Activated CD4-positive, CD25-positive, alpha-beta regulatory T cell treated with anti-CD3 and anti-CD28 coated beads, Interleukin-2, amount 50 U/mL, for 24 hours (primary cell): ENCODE data around the gene PTPRA.
A peak's percentile ranks its signal among the peaks of the same experiment; 100 is the strongest.

ENCODE experiments used
- ATAC-seq, 2 donors: fragments of 150-1000 bp; cut with Tn5 transposase; one replicate each; pipeline ENCODE4 v1.10.0; 2021; ENCODE audit warnings: mild to moderate bottlenecking in 1 of 2, moderate library complexity in 1 of 2

The PTPRA gene

GRCh38 chr20:2858591-2858990 is 14.7 kb upstream of the PTPRA start:
- no peak for ATAC-seq

DNA sequence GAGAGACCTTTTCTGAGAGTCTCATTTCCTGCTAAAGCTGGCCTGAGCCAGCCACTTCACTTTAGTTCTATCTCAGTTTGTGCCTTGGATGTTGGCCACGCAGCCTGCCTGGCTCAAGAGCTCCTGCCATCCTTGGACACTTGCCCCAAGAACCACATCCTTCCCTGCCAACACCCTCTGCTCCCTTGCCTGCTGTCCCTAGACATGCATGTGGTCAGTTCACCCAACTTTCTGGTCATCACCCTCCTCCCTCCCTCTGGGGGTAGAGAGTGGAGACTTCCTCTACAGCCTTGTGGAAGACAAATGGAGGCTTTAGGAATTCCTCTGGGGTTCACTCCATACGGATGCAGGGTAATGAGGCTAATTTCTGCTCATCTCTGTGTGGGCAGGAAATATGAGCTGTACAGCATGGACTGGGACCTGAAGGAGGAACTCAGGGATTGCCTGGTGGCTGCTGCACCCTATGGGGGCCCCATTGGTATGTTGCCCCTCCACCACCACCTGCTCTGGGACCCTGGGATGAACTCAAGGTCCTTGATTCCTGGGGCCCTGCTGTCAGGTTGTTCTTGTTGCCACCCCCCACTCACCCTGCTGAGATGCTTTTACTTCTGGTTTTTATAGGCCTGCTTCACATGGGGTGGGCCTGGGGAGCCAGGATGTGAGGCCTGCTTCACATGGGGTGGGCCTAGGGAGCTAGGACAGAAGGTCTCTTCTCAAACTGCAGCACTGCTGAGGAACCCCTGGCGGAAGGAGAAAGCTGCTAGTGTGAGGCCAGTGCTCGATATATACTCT is 13.8 kb upstream of the PTPRA start:
- ATAC-seq: no peak

GRCh38 chr20:2864626-2865025 is 8.7 kb upstream of the PTPRA start:
- ATAC-seq: no peak

DNA sequence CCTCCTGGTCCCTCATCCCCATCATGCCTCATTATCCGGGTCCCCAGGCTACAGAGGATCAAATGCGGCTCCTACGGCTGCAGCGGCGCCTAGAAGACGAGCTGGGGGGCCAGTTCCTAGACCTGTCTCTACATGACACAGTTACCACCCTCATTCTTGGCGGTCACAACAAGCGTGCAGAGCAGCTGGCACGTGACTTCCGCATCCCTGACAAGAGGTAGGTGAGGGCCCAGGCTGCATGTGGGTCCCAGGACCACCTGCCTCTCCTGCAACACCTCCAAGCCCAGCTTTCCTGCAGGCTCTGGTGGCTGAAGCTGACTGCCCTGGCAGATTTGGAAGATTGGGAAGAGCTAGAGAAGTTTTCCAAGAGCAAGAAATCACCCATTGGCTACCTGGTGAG is 8.2 kb upstream of the PTPRA start:
- ATAC-seq: no peak

DNA sequence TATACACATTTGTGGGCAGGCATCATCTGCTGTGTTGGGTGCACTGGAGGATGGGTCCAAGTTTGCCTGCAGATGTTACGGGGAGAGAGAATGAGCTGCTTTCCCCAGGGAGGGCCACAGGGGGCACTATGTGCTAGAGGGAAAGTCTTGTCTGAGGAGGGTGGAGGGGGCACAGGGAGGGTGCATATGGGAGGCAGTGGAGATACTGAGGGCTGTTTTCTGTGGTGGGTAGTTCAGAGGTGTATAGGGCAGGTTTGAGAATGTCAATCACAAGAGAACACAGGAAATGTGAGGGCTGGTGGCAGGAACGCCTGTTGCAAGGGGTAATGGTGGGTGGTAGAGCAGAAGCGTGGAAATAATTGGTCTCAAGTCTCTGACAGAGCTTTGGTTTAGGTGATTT is 7.7 kb upstream of the PTPRA start:
- ATAC-seq: peak; percentile 33 to 58

DNA sequence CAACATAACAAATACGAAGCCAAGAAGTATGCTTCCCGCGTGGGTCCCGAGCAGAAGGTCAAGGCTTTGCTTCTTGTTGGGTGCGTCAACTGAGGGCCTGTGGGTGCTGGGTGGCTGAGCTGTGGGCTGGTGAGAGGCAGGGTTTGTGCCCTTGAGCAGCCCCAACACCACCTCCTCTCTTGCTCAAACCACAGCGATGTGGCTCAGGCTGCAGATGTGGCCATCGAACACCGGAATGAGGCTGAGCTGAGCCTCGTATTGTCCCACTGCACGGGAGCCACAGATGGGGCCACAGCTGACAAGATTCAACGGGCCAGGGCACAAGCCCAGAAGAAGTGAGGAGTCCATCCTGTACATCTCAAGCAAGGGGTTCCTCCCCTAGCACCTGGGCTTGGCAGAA is 7.0 kb upstream of the PTPRA start:
- ATAC-seq: no peak

DNA sequence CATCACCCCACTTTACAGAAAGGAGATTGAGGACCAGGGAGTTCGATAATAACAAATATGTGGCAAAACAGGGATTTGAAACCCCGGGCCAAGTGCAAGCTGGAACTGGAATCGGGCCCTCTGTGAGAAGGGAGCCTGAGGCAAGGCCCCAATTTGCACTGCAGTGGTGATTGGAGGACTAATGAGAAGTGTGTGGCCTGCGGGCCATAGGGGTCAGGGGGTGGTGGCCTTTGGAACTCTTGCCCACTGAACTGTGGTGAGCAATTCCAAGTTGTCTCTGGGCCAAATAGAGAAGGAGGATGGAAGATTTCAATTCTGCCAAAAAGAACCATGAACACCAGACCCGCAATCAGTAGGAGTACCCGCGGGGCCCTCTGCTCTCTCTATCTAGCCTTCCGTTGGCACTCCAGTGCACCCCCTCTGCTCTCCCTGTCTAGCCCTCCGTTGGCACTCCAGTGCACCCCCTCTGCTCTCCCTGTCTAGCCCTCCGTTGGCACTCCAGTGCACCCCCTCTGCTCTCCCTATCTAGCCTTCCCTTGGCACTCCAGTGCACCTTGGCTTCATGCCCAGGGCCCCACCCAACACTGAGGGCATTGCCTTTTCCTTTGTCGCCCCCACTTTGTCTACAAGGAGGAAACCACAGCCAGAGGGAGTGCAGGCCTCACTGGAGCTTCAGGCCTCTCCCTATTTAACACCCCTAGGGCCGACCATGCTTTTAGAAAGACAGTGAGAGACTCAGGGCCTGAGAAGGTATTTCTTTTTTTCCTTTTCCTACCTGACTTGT is 6.0 kb upstream of the PTPRA start:
- ATAC-seq: no peak

- ATAC-seq: no peak
These were observed 3.9 kb upstream of the PTPRA start for GRCh38 chr20:2869381-2869780.

DNA sequence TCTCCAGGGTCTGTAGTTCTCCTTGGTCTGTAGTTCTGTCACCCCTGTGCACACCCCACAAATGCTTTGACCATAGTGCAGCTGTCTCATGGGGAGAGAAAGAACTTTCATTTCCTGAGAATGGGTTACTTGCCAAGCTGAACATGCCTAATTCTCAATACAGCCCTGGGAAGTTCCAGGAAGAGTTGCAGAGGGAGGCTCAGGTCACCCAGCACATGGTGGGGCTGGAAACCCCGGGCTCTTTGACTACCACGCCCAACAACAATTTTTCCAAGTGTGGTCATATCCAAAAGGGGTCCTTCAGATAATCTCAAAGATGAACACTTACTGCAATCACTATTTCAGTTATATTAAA is 2.2 kb upstream of the PTPRA start:
- no peak for ATAC-seq

GRCh38 chr20:2871661-2872458 is 1.4 kb upstream of the PTPRA start:
- no peak for ATAC-seq

DNA sequence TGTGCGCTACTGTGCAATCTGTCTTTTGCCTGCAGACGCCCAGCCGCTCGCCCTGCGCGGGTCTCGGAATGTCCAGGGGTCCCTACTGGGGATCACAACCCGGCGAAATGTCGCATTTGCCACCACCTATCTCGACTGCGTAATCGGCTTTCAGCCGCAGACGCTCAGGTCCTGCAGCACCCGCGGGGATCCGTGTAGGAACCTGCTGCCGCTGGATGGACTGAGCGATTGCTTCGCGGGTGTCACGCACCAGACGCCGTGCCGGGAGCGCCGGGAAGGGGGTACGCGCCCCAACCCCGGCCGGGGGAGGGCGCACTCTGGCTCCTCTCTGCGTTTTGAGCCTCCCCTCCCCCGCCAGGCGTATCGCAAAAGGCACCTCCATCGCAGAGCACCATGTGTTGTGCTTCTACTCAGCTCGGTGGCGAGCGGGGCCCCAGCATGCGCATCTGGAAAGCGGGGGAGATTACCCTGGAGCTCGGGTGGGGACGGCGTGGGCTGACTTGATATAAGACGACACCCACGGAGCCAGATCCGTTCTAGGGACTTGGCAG is 747 bp upstream of the PTPRA start:
- ATAC-seq: peak; percentile 42 to 49

DNA sequence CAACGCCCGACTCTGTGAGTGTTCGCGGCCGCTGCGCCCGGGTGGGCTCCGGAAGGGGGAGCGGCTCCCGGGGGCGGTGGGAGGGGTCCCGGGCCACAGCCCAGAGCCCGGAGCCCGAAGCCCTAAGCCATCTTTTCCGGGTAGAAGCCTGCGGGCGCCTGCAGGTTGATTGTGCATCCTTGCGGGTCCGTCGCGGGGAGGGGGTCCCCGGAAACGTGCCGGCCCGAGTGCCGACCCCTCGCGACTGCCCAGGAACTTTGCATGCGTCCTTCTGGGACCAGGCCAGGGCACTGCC is 413 bp downstream of the PTPRA start:
- ATAC-seq: no peak

DNA sequence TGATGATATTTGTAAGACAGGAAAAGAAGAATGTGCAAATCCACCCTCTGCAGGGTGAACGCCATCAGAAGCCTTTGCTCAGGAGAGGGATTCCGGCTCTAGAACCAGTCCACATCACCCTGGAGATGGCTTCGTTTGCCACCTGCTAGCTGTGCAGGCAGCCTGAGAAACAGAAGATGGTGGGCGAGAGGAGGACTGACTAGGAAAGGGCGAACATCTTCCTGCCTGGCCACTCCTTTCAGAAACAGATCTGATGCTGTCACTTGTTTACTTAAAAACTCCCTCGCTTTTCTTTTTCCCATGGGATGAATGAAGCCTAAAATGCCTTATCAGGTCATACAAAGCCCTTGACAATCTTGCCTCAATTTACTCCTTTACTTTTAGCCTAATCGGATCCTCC is 1.2 kb downstream of the PTPRA start:
- ATAC-seq: no peak

DNA sequence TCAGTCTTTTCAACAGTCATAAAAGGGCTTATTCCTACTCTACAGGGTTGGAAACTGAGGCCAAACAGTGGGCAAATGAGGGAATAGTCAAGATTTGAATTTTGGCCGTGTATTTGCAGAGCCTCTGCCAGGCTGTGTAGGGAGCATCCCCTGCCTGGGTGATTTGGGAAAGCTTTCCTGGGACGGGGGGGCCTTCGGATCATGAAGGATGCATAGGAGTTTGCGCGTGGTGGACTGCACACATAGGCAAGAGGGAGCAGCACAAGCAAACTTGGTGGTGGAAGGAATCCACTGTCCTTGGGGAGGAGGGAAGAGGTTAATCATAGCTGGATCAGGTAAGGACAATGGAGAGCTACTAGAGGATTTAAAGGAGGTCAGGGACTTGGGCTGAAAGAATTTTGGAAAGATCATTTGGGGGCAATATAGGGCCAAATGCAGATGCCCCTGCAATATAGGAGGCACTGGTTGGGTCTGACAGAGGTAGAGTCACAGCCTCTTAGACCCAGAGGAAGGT is 2.5 kb downstream of the PTPRA start:
- ATAC-seq: no peak

GRCh38 chr20:2878515-2878914 is 5.2 kb downstream of the PTPRA start:
- no peak for ATAC-seq

- ATAC-seq: no peak
These were observed 5.9 kb downstream of the PTPRA start for GRCh38 chr20:2879146-2879545.

DNA sequence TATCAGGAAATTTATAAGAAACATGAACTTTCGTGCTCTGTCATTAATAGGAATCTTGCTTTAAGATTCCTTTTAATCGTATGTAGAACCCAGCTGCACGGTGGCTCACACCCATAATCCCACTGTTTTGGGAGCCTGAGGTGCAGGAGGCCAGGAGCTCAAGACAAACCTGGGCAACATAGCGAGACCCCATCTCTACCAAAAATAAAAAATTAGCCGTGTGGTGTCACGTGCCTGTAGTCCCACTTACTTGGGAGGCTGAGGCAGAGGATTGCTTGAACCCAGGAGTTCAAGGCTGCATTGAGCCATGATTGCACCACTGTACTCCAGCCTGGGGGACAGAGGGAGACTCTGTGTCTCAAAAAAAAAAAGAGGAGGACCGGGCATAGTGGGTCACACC is 7.4 kb downstream of the PTPRA start:
- no peak for ATAC-seq

DNA sequence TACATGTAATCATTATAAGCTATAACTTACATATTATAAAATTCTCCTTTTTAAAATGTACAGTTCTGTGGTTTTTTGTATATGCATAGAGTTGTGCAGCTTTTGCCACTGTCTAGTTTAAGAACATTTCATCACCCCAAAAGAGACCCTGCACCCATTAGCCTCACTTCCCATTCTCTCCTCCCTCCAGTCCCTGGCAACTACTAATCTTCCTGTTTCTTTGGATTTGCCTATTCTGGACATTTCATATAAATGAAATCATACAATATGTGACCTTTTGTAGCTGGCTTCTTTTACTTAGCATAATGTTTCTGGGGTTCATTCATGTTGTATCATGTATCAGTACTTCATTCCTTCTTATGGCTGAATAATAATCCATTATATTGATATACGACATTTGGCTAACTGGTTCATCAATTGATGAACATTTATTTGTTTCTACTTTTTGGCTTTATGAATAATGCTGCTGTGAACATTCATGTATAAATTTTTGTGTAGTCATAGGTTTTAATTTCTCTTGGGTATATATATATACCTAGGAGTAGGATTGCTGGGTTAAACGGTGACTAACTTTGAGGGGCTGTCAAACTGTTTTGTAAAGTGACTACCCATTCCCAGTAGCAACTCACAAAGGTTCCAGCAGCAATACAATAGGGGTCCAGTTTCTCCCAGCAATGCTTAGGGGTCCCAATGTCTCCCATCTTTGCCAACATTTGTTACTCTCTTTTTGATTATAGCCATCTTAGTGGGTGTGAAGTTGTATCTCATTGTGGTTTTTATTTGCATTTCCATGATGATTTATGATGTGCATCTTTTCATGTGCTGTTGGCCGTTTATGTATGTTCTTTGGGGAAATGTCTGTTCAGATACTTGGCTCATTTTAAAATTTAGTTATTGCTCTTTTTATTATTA is 10.7 kb downstream of the PTPRA start:
- ATAC-seq: peak in 1 of 2 donors; percentile 20

- no peak for ATAC-seq
These were observed 14.4 kb downstream of the PTPRA start for GRCh38 chr20:2887715-2888114.

DNA sequence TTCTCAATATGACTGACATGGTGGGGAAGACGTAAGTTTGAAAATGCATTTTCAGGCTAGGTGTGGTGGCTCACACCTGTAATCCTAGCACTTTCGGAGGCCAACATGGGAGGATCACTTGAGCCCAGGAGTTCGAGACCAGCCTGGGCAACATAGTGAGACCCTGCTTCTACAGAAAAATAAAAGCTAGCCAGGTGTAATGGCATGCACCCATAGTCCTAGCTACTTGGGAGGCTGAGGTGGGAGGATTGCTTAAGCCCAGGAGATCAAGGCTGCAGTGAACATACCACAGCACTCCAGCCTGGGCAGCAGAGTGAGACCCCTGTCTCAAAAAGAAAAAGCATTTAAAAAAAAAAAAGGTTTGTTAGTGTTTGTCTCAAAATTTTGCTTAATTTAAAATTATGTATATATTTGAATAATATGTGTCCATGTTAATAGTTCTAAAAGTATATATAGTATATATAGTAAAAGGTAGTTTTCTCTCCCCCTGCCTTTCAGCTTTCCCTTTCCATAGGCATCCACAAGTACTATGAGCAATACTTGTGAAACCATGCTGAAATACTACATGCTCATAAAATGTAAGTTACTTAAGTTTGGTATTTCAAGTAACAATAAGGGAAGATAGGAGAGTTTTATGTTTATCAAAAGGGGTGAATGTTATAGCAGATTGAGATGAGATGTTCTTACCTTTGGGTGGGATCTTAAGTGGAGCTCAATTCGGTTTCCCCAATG is 15.1 kb downstream of the PTPRA start:
- ATAC-seq: no peak

DNA sequence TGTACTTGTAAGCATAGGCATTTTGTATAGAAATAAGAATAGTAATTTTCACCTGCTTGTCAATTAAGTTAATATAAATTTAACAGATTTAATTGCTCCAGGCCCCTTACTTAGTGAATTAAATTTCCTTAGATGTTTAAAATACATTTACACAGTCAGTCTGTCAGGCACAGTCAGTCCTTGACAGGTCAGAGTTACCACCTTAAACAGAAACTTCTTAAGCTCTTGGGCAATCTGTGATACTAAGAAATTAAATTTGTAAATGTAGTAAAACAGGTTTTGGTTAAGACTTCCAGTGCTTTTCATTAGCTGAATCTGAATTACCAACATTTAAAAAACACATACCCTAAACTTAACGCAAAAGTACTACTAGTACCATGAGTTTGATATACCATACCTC is 15.9 kb downstream of the PTPRA start:
- no peak for ATAC-seq
